WI38 (cell line): ENCODE measurements around the gene SETBP1.
"Not testable (repeated sequence)": the region's sequence is repeated elsewhere in the genome, so short reads cannot be mapped to it uniquely, and the experiment has no call there.

Source experiments
- H3K4me3 ChIP-seq: 2 replicates; pipeline ENCODE4 v1.5.1; 2011; ENCODE audit warnings: low read depth, mild to moderate bottlenecking, control low read depth, low read length
- TF ChIP-seq, protein P1 (sequence below): IDR thresholded peaks from 2 replicates; pipeline ENCODE4 v1.5.1; 2012; ENCODE audit warnings: low read depth, mild to moderate bottlenecking, control low read depth, low read length

Gene SETBP1

DNA sequence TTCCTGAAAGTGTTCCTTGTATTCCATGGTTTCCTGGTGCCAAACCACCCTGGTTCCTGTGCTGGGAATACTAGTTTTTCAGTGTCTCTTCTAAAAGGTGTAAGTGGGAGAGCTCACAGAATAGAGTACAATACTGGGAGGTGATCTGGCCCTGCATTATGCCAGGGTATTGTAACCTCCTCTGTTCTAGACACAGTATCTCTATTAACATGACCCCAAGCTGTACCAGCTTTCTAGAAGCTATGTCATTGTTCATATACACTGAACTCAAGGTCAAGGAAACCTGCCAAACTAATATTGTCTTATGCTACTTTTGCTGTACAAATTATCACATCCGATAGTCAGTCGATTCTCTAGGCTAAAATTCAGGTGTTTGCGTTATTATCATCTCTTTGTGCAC, 32.7 kb downstream of the SETBP1 start:
- H3K4me3 ChIP-seq: no peak overlapping the region
- TF ChIP-seq, protein P1, sequence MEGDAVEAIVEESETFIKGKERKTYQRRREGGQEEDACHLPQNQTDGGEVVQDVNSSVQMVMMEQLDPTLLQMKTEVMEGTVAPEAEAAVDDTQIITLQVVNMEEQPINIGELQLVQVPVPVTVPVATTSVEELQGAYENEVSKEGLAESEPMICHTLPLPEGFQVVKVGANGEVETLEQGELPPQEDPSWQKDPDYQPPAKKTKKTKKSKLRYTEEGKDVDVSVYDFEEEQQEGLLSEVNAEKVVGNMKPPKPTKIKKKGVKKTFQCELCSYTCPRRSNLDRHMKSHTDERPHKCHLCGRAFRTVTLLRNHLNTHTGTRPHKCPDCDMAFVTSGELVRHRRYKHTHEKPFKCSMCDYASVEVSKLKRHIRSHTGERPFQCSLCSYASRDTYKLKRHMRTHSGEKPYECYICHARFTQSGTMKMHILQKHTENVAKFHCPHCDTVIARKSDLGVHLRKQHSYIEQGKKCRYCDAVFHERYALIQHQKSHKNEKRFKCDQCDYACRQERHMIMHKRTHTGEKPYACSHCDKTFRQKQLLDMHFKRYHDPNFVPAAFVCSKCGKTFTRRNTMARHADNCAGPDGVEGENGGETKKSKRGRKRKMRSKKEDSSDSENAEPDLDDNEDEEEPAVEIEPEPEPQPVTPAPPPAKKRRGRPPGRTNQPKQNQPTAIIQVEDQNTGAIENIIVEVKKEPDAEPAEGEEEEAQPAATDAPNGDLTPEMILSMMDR: no peak

DNA sequence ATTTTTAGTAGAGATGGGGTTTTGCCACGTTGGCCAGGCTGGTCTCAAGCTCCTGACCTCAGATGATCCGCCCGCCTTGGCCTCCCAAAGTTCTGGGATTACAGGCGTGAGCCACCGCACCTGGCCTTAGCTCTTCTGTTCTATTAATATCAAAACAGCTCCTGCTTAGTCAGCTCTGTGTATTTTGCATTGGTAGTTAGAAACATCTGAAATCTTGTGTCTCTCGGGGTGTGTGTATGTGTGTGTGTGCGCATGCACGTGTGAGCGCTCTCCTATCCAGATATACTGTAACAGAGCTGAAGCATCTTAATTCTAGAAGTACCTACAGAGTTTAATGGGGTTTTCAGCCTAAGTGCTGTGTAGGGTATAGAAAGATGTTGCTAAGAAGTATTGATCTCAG, 33.7 kb downstream of the SETBP1 start:
- TF ChIP-seq, protein P1: no peak
- no peak overlapping the region for H3K4me3 ChIP-seq

DNA sequence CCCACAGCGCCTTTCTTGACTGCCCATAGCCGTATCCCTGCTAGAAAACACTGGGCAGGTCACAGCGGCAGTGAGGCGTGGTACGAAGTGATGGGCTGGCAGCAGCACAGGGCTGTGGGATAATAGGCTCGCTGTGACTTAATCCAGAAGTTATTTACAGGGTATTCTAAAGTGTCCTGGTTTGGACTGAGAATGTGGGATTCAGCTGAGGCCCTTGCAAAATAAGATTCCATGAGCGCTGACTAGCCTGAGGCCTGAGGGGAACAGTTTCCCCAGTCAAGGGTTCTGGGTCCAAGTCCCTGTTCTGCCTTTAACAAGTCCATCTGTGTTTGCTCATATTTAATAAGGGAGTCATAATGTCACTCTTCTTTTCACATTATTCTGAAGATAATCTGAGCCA, 34.6 kb downstream of the SETBP1 start:
- TF ChIP-seq, protein P1: no peak
- no peak overlapping the region for H3K4me3 ChIP-seq

DNA sequence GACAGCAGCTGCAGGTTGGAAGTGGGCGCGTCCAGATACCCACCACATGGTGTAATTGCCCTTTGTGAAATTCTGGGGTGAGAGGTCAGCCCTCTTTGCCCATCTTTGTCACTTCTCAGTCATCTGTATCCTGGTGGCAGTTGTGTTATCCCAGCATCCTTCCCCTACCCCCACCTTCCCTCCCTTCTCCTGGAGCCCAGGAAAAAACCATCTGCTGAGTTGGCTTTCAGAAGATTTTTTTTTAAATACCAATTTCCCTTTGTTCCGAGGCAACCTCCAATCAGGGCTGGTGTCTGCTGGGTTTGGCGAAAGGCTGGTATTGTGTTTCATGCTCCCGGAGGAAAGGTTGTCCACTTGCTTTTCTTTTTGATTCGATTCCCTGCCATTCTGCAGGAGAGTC, 35.2 kb downstream of the SETBP1 start:
- TF ChIP-seq, protein P1: no peak
- no peak overlapping the region for H3K4me3 ChIP-seq

DNA sequence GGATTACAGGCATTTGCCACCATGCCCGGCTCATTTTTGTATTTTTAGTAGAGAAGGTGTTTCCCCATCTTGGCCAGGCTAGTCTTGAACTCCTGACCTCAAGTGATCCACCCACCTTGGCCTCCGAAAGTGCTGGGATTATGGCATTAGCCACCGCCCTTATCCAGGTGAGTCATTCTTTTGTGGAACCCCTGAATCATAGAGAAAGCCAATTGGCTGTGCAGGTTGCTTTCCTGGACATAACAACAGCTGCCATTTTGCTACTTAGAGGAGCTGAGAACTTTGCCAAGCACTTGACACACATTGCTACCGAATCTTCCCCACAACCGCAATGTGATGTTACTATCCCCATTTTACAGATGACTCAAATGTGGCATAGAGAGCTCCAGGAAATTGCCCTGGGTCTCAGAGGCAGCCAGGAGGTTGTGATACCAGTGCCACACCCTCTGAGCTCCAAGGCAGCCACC, 36.0 kb downstream of the SETBP1 start:
- no peak overlapping the region for H3K4me3 ChIP-seq
- TF ChIP-seq, protein P1: no peak

DNA sequence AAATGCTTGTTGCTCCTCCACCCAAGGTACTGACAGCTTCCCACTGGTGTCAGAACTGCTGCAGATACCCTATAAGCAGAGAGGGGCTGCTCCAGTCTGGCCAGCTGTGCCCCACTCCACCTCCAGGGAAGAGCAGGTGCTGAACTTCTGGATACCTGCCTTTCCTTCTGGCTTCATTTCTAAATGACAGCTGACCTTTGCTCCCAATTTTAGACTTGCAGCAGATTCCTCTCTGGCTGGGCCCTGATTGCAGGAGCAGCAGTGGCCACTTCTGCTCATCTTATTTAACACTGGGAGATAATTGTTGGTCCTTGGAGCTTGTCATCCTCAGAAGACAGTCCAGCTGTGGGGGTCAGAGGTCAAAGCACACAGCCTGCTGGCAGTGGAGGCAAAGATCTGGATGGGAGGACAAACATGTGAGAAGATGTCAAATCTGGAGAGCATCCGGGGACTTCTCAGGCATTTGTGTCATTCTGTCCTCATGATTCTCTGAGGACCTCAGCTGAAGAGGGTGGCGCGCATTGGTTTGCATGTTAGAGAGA, 38.9 kb downstream of the SETBP1 start:
- TF ChIP-seq, protein P1: no peak

DNA sequence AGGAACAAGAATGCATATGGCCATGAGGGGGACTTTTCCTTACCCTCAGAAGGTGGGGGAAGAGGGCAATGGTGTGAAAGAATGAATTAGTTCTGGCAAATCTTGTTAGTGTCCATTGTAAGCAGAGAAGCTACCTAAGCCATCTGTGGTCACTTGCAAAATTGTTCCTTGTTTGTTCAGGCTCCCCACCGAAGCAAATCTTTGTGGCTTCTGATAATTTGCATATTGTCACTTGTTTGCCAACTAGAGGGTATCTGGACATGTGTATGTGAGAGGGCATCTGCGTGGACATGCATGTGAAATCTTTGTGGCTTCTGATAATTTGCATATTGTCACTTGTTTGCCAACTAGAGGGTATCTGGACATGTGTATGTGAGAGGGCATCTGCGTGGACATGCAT, 41.1 kb downstream of the SETBP1 start:
- H3K4me3 ChIP-seq: not testable (repeated sequence)

More for the DNA sequence above, 38.9 kb downstream of the SETBP1 start:
- H3K4me3 ChIP-seq: no peak overlapping the region

DNA sequence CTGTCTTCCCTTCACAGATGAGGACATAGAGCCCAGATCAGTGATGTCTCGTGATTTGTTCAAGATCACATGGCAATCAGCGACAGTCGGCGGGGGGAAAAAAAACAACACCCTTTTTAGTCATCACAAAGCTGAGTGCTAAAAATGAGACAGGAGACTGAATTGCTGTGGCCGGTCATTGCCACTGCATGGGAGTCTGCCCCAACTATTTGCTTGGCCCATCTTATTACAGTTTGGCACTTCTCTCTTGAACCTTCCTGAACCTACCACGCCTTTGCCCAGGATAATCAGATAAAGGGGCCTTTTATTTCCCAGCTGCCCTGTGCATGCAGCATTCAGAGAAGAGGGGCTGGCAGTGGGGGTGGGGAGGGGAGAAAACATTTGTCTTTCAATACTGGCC, 42.7 kb downstream of the SETBP1 start:
- TF ChIP-seq, protein P1: no peak
- H3K4me3 ChIP-seq: no peak overlapping the region
